Stimulated activated naive CD4-positive, alpha-beta T cell treated with Interleukin-2 at 50 U/mL for 16 hours (primary cell): ENCODE results near the gene KIF26A.

Experiments used
- DNase-seq: peaks from one replicate; lab custom pipeline; 2025; lab: John Stamatoyannopoulos, UW

The KIF26A gene

DNA sequence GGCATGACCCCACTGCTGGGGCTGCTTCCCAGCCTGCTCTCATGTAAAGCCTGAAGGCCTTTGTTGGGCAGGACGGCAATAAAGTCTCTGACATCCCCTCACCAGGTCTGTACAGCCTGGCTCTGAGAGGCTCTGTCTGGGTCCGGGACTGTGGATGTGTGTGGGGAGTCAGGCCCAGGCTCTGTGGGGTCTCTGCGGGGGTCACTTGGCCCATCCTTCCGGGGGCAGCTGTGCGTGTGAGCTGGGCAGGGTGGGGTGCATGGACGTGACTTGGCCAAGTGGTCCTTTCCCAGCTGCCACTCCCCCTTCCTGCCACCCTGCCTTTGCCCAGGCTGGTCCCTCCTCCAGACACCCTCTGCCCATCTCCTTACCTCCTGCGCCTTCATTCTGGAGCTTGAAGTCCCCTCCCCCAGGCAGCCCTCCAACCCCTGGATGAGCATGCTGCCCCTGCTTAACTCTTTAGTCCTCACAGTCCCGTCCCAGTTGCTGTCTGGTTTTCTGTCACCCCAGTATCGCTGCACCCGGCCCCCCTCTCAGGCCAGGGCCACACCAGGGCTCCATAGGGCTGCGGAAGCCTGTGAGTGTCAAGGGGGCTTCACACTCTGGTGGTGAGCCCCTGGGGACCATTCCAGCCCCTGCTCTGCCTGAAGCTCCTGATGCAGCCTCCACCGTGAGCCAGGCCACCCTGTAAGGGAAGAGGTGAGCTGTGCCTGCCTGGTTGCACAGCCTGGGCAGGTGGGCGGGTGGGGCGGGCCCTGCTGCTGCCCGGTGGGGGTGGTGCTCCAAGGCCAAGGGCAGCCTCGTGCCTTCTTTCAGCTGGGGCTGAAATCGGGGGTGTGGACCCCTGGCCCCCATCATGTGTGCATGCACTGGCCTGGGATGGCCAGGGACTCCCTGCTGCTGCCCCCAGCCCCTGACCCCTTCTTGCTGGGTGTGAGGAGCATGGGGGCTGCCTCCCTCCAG lies 25.5 kb upstream of the KIF26A start:
- no peak for DNase-seq

DNA sequence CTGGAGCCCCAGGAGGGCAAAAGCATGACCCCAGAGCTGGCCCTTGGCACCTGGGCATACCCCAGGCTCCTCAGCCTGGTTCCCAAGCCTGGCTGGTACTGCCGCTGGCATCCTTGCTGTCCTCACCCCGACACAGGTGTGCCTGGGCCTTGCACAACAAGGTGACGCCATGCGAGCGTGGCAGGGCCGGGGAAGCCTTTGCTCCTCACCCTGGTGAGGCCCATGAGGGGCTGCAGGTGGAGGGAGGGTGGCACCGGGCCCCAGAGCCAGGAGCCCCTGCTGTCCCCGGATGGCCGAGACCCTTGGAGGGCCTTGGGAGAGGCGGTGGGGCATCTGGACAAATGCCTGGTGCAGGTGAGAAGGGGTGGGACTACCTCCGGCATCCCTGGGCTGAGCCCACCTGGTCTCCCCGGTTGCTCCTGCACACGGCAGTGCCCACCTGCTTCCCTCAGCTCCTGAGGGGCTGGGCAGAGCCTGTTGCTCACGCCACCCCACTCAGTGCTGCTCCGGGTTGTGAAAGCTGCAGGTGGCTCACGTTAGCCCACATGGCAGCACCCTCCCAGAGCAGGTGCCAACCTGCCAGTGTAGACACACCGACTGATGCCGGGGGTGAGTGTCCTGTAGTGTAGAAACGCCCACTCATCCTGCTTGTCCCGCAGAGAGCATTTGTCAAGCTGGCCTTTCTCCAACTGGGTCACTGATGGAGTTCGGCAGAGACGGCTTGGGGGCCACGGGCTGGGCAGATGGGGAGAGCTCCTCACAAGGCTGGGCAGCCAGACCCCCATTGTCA lies 24.6 kb upstream of the KIF26A start:
- DNase-seq = no peak

GRCh38 chr14:104114421-104115130 lies 23.8 kb upstream of the KIF26A start:
- DNase-seq = no peak

GRCh38 chr14:104115131-104115600 lies 23.2 kb upstream of the KIF26A start:
- no peak for DNase-seq

- DNase-seq = no peak
These were observed 22.6 kb upstream of the KIF26A start for GRCh38 chr14:104115691-104116287.

DNA sequence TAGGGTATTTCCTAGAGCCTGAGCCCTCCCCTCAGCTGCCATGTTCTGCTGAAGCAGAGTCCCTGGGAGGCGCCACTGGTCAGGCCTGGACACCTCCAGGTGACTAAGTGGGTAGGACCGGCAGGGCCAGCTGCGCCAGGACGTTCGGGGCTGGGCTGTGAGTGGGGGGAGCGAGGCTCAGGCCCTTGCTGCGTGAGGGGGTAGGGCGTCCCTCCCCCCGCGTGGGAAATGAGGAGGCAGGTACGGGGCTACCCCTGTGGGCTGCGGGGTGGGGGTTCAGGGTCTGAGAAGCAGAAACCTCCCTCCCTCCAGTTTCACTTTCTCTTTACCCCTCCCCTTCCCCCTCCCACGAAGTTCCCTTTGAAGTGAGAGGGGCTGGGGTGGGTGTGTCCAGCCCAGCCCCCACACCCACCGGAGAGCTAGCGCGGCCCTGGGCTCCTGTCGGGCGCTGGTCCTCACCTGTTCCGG lies 22.1 kb upstream of the KIF26A start:
- DNase-seq = no peak

GRCh38 chr14:104116756-104117340 lies 21.5 kb upstream of the KIF26A start:
- peak; percentile 23 for DNase-seq

GRCh38 chr14:104117341-104118005 lies 20.9 kb upstream of the KIF26A start:
- no peak for DNase-seq

- DNase-seq = no peak
These were observed 20.2 kb upstream of the KIF26A start for GRCh38 chr14:104118006-104118844.

- no peak for DNase-seq
These were observed 19.3 kb upstream of the KIF26A start for GRCh38 chr14:104119119-104119487.

- DNase-seq = no peak
These were observed 18.7 kb upstream of the KIF26A start for GRCh38 chr14:104119488-104120251.

GRCh38 chr14:104120281-104120741 lies 18.1 kb upstream of the KIF26A start:
- no peak for DNase-seq

- no peak for DNase-seq
These were observed 17.2 kb upstream of the KIF26A start for GRCh38 chr14:104121142-104121541.

- no peak for DNase-seq
These were observed 14.5 kb upstream of the KIF26A start for GRCh38 chr14:104123879-104124278.

GRCh38 chr14:104125011-104125410 lies 13.4 kb upstream of the KIF26A start:
- DNase-seq = no peak

DNA sequence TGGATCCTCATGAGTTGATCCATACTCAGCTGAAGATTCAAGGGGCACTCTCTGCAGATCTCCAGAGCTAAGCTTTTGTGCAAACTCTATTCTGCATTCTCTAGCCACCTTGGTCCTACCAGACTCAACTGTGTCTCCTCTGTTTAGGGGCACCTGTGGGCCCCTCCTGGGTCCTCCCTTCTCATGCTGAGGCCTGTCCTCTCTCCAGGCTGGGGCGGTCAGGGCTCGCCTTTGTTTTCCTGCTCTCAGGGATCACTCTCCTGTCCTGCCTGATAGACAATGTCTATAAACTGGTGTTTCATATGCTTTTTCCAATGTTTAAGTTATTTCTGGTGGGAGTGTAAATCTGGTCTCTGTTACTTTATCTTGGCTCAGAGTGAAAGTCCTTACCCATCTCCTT lies 11.6 kb upstream of the KIF26A start:
- DNase-seq = no peak

- no peak for DNase-seq
These were observed 9.4 kb upstream of the KIF26A start for GRCh38 chr14:104128981-104129380.

GRCh38 chr14:104129556-104129955 lies 8.8 kb upstream of the KIF26A start:
- no peak for DNase-seq
